Measurements from ENCODE around the gene MYL12A. TPM values are rescaled to one million over a fixed set of nuclear protein-coding genes. Genes with fewer than 3 reads are reported as not detected.

The MYL12A gene
- polyA plus RNA-seq, 3 donors, result 469 to 1,360 (median 1,139) TPM

DNA sequence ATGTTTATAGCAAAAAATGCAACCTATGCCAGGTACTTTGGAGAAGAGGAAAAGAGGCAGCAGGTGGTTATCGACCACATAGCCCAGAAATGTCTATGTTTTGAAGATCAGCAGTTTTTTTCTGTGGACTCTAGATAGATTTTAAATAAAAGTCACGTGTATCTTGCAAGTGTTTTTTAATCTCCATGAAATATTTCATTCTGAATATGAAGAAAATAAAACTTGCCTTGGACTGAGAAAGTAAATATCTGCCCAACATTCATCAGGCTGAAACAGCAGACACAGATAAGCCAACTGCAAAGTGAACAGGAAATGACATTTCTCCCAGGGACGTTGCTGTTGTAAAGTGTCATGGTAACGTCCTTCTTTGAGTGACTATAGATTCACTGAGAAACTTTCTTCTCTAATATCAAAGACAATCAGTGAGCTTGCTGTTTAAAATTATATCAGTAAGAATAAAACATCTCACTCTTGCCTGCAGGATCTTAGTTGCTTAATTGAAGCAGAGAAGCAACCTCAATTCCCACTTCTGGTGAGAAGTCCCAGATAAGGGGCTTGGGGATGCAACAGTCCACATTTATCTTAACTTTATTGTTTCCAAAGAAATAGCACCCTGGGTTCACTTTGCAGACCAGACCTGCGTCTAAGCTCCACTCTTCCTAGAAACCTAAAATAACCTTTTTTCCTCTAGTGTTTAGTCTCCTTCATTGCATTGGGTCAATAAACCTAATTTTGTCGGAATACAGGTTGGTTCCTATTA, 34.1 kb upstream of the MYL12A start:
- H3K27ac Mint-ChIP-seq, result no peak overlapping the region
- H3K9ac ChIP-seq (ENCODE audit: insufficient read depth, low read length, poor library complexity, severe bottlenecking), result no peak overlapping the region
- H4K20me1 ChIP-seq (ENCODE audit: insufficient read depth, low read length), result no peaks in the 10 kb centered on the region
- no peaks in the 10 kb centered on the region for H3K27me3 Mint-ChIP-seq (ENCODE audit: low read depth in 3 of 3)
- H3K4me2 ChIP-seq (replicated peaks; ENCODE audit: extremely low read depth, low read length, poor library complexity, severe bottlenecking), result no peak overlapping the region
- H3K4me1 ChIP-seq (ENCODE audit: control insufficient read depth in 1 of 2, insufficient read depth in 2 of 2, low read length in 2 of 2), result no peaks in the 10 kb centered on the region
- 60% methylated on average over 1 of the region's 6 CpGs for WGBS (ENCODE audit: insufficient coverage)
- H3K36me3 ChIP-seq (replicated peaks in 1 of 2; ENCODE audit: control insufficient read depth in 1 of 2, insufficient read depth in 2 of 2, low read length in 2 of 2), result no peaks in the 10 kb centered on the region
- H3K36me3 Mint-ChIP-seq, result no peaks in the 10 kb centered on the region
- H3K9me3 Mint-ChIP-seq, result peaks cover 0 to 8% (median 2%) of the 10 kb centered on the region in 7 donors
- peak overlapping the region; percentile 6 for H2AFZ ChIP-seq (ENCODE audit: insufficient read depth, low read depth, low read length, poor library complexity, severe bottlenecking)
- intact Hi-C loops (cut with micrococcal nuclease), result no loop called here
- H3K27ac ChIP-seq (ENCODE audit: low read depth in 1 of 2, low read length in 2 of 2), result no peak overlapping the region
- peak in 1 of 3 donors; percentile 7 for DNase-seq
- peaks cover 6% of the 10 kb centered on the region for H3K4me1 Mint-ChIP-seq
- no peak overlapping the region for H3K4me3 ChIP-seq (replicated peaks in 1 of 3; ENCODE audit: low read depth in 2 of 3, low read length in 3 of 3)
- H3K4me3 Mint-ChIP-seq, result no peak overlapping the region
- H3K27me3 ChIP-seq (ENCODE audit: control insufficient read depth in 2 of 2, insufficient read depth in 2 of 2, low read length in 2 of 2), result no peaks in the 10 kb centered on the region
- no peaks in the 10 kb centered on the region for H3K9me3 ChIP-seq (replicated peaks in 1 of 2; ENCODE audit: control insufficient read depth in 1 of 2, insufficient read depth in 1 of 2, low read length in 2 of 2)
- H3K79me2 ChIP-seq (ENCODE audit: insufficient read depth, low read length), result no peaks in the 10 kb centered on the region
- TF ChIP-seq, protein P1, sequence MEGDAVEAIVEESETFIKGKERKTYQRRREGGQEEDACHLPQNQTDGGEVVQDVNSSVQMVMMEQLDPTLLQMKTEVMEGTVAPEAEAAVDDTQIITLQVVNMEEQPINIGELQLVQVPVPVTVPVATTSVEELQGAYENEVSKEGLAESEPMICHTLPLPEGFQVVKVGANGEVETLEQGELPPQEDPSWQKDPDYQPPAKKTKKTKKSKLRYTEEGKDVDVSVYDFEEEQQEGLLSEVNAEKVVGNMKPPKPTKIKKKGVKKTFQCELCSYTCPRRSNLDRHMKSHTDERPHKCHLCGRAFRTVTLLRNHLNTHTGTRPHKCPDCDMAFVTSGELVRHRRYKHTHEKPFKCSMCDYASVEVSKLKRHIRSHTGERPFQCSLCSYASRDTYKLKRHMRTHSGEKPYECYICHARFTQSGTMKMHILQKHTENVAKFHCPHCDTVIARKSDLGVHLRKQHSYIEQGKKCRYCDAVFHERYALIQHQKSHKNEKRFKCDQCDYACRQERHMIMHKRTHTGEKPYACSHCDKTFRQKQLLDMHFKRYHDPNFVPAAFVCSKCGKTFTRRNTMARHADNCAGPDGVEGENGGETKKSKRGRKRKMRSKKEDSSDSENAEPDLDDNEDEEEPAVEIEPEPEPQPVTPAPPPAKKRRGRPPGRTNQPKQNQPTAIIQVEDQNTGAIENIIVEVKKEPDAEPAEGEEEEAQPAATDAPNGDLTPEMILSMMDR (IDR thresholded peaks at IDR 0.05), result no peak

DNA sequence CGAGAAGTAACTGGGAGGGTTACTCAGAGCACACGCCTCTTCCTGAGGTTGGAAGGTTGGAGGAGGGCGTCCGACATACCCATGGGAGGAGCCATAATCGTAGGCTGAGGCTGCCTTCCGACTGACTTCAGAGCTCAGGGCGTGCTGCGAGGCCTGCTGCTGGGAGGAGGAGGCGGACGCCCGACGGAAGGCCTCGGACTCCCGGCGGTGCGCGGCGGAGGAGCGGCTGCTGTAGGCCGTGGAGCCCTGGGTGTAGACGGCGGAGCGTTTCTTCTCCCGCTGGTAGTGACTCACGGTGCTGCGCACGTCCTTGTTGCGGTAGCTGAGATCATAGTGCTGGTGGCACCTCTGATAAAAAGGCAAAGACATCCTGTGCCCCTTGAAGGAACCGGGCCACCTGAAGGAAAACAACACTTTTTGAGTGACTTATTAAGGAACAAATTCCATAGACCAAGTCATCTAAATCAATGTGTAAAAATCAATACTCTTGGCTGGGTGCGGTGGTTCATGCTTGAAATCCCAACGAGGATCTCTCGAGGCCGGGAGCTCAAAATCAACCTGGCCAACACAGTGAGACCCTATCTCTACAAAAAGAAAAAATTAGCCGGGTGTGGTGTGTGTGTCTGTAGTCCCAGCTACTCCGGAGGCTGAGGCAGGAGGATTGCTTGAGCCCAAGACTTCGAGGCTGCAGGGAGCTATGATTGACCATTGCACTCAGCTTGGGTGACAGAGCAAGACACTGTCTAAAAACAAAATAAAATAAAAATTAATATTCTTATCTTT, 32.6 kb upstream of the MYL12A start:
- 99% methylated on average over 25 of the region's 36 CpGs for WGBS (ENCODE audit: insufficient coverage)
- H3K27me3 ChIP-seq (ENCODE audit: control insufficient read depth in 2 of 2, insufficient read depth in 2 of 2, low read length in 2 of 2), result no peaks in the 10 kb centered on the region
- no peak overlapping the region for H3K4me2 ChIP-seq (replicated peaks; ENCODE audit: extremely low read depth, low read length, poor library complexity, severe bottlenecking)
- intact Hi-C loops (cut with micrococcal nuclease), result no loop called here
- no peaks in the 10 kb centered on the region for H4K20me1 ChIP-seq (ENCODE audit: insufficient read depth, low read length)
- no peak overlapping the region for H2AFZ ChIP-seq (ENCODE audit: insufficient read depth, low read depth, low read length, poor library complexity, severe bottlenecking)
- no peak for DNase-seq
- H3K9me3 ChIP-seq (replicated peaks in 1 of 2; ENCODE audit: control insufficient read depth in 1 of 2, insufficient read depth in 1 of 2, low read length in 2 of 2), result no peaks in the 10 kb centered on the region
- no peak overlapping the region for H3K27ac ChIP-seq (ENCODE audit: low read depth in 1 of 2, low read length in 2 of 2)
- H3K4me1 ChIP-seq (ENCODE audit: control insufficient read depth in 1 of 2, insufficient read depth in 2 of 2, low read length in 2 of 2), result no peaks in the 10 kb centered on the region
- TF ChIP-seq, protein P1 (IDR thresholded peaks at IDR 0.05), result no peak
- Mint-ChIP-seq H3K27me3 (ENCODE audit: low read depth in 3 of 3) (no peaks in the 10 kb centered on the region), H3K4me1 (peaks cover 6% of the 10 kb centered on the region), H3K9me3 (peaks cover 0 to 8% (median 2%) of the 10 kb centered on the region in 7 donors), H3K4me3 (no peak overlapping the region), H3K27ac (peak overlapping the region in 1 of 7 donors; percentile 66), H3K36me3 (no peaks in the 10 kb centered on the region)
- H3K36me3 ChIP-seq (replicated peaks in 1 of 2; ENCODE audit: control insufficient read depth in 1 of 2, insufficient read depth in 2 of 2, low read length in 2 of 2), result no peaks in the 10 kb centered on the region
- no peak overlapping the region for H3K4me3 ChIP-seq (replicated peaks in 1 of 3; ENCODE audit: low read depth in 2 of 3, low read length in 3 of 3)
- H3K9ac ChIP-seq (ENCODE audit: insufficient read depth, low read length, poor library complexity, severe bottlenecking), result no peak overlapping the region
- no peaks in the 10 kb centered on the region for H3K79me2 ChIP-seq (ENCODE audit: insufficient read depth, low read length)

Data from CD14-positive monocyte (primary cell).